ENCODE measurements around the gene KRTAP20-4. TPM values are rescaled to one million over a fixed set of nuclear protein-coding genes. Genes with fewer than 3 reads are reported as not detected.

KRTAP20-4 gene
- total RNA-seq, 2 experiments from 2014 or later: not detected

DNA sequence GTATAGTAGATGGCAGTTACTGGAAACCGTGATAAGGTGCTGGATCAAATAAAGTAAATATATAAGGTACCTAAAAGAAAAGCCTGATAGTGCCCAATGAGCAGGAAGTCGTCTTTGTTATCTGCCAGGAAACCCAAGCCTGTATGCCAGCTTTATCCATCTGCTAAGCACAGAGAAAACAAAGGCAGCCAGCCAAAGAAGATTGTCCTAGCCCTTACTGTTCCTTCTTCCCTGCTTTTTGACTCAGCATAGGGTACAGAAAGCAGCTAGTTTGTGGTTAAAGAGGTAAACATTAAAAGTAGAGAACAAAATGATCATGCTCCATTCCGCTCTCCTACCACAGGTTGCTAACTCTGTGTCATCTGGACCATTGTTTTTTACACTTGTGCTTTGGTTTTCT is 40.3 kb upstream of the KRTAP20-4 start:
- ATAC-seq (ENCODE audit: poor library complexity): no peak
- H3K27me3 Mint-ChIP-seq: no peaks in the 10 kb centered on the region
- TF ChIP-seq, protein P1, sequence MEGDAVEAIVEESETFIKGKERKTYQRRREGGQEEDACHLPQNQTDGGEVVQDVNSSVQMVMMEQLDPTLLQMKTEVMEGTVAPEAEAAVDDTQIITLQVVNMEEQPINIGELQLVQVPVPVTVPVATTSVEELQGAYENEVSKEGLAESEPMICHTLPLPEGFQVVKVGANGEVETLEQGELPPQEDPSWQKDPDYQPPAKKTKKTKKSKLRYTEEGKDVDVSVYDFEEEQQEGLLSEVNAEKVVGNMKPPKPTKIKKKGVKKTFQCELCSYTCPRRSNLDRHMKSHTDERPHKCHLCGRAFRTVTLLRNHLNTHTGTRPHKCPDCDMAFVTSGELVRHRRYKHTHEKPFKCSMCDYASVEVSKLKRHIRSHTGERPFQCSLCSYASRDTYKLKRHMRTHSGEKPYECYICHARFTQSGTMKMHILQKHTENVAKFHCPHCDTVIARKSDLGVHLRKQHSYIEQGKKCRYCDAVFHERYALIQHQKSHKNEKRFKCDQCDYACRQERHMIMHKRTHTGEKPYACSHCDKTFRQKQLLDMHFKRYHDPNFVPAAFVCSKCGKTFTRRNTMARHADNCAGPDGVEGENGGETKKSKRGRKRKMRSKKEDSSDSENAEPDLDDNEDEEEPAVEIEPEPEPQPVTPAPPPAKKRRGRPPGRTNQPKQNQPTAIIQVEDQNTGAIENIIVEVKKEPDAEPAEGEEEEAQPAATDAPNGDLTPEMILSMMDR (IDR thresholded peaks at IDR 0.05): no peak
- H3K4me1 Mint-ChIP-seq (ENCODE audit: low read depth): no peaks in the 10 kb centered on the region
- no peak overlapping the region for H3K27ac Mint-ChIP-seq
- no peaks in the 10 kb centered on the region for H3K9me3 Mint-ChIP-seq
- no peaks in the 10 kb centered on the region for H3K9me3 ChIP-seq (ENCODE audit: control insufficient read depth in 1 of 2, insufficient read depth in 1 of 2, low read length in 2 of 2)
- H3K36me3 ChIP-seq (ENCODE audit: insufficient read depth, low read length): no peaks in the 10 kb centered on the region
- no peak overlapping the region for H3K27ac ChIP-seq (ENCODE audit: low read depth in 1 of 2, low read length in 2 of 2)
- no peak overlapping the region for H3K4me3 ChIP-seq (ENCODE audit: low read length)
- POLR2A ChIA-PET: no interaction called here
- CTCF ChIA-PET: no interaction called here
- no peaks in the 10 kb centered on the region for H3K27me3 ChIP-seq (ENCODE audit: control insufficient read depth in 1 of 2, insufficient read depth in 2 of 2, low read length in 2 of 2)
- H3K4me1 ChIP-seq (ENCODE audit: insufficient read depth, low read length): no peaks in the 10 kb centered on the region
- H3K36me3 Mint-ChIP-seq (ENCODE audit: low read depth): no peaks in the 10 kb centered on the region
- intact Hi-C loops (cut with DNase I, micrococcal nuclease): no loop called here
- no peak for DNase-seq
- no peak overlapping the region for H3K4me3 Mint-ChIP-seq

DNA sequence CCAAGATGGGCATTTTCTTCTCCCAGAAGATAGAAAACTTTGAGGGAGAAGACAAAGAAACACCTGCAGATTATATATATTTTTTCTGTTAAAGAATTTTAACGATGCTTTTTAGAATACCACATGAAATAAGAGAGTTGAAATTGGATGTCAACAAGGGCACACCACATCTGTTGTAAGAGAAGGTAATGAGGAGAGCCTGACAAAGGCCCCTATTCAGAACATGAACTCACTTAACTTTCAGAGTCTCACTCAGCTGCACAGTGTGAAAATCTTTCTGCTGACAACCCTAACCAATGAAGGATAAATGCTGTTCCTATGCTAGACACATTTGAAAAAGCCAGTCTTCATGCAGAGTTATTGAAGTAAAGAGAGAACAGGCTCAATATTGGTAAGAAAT is 37.6 kb upstream of the KRTAP20-4 start:
- Histone ChIP-seq H3K4me1 (ENCODE audit: insufficient read depth, low read length) (no peaks in the 10 kb centered on the region), H3K27ac (ENCODE audit: low read depth in 1 of 2, low read length in 2 of 2) (no peak overlapping the region), H3K36me3 (ENCODE audit: insufficient read depth, low read length) (no peaks in the 10 kb centered on the region), H3K27me3 (ENCODE audit: control insufficient read depth in 1 of 2, insufficient read depth in 2 of 2, low read length in 2 of 2) (no peaks in the 10 kb centered on the region), H3K9me3 (ENCODE audit: control insufficient read depth in 1 of 2, insufficient read depth in 1 of 2, low read length in 2 of 2) (no peaks in the 10 kb centered on the region), H3K4me3 (ENCODE audit: low read length) (no peak overlapping the region)
- ATAC-seq (ENCODE audit: poor library complexity) (no peak), DNase-seq (no peak)
- Mint-ChIP-seq H3K27ac (no peak overlapping the region), H3K4me1 (ENCODE audit: low read depth) (no peaks in the 10 kb centered on the region), H3K36me3 (ENCODE audit: low read depth) (no peaks in the 10 kb centered on the region), H3K27me3 (no peaks in the 10 kb centered on the region), H3K4me3 (no peak overlapping the region), H3K9me3 (no peaks in the 10 kb centered on the region)
- intact Hi-C loops (cut with DNase I, micrococcal nuclease): no loop called here
- ChIA-PET POLR2A (no interaction called here), CTCF (no interaction called here)
- TF ChIP-seq, protein P1 (IDR thresholded peaks at IDR 0.05): no peak

DNA sequence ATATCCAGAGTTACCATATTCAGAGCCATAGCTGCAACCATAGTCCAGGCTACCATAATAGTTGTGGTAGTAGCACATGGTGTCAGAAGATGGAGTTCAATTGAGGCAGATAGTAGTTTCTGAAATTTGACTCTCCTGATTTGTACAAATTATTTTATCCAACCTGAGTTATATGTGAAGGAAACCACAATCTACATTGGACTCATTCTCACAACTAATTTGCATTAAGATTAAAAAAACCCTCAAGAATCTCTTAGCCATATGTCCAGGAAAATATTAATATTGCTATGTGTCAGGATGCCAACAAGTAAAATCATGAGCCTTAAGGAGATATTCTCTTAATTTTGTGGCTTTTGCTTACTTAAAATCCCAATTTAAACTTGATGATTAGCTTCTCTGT is 30.1 kb upstream of the KRTAP20-4 start, which contains the start of gene KRTAP22-2:
Gene KRTAP22-2, minus strand, starts transcription at position 101 of the 400 bp plus-strand sequence.
- Mint-ChIP-seq H3K36me3 (ENCODE audit: low read depth) (no peaks in the 10 kb centered on the region), H3K27ac (no peak within 1 kb of the TSS), H3K4me1 (ENCODE audit: low read depth) (no peaks in the 10 kb centered on the region), H3K9me3 (peaks cover 2% of the 10 kb centered on the region), H3K27me3 (no peaks in the 10 kb centered on the region), H3K4me3 (no peak within 1 kb of the TSS)
- intact Hi-C loops (cut with DNase I, micrococcal nuclease): no loop called here
- POLR2A ChIA-PET: no interaction called here
- no peak within 1 kb of the TSS for H3K4me3 ChIP-seq (ENCODE audit: low read length)
- H3K27ac ChIP-seq (ENCODE audit: low read depth in 1 of 2, low read length in 2 of 2): no peak within 1 kb of the TSS
- no peak for DNase-seq
- no peaks in the 10 kb centered on the region for H3K4me1 ChIP-seq (ENCODE audit: insufficient read depth, low read length)
- CTCF ChIA-PET: no interaction called here
- H3K9me3 ChIP-seq (ENCODE audit: control insufficient read depth in 1 of 2, insufficient read depth in 1 of 2, low read length in 2 of 2): peaks cover 0 to 3% of the 10 kb centered on the region in 2 experiments
- H3K36me3 ChIP-seq (ENCODE audit: insufficient read depth, low read length): no peaks in the 10 kb centered on the region
- H3K27me3 ChIP-seq (ENCODE audit: control insufficient read depth in 1 of 2, insufficient read depth in 2 of 2, low read length in 2 of 2): no peaks in the 10 kb centered on the region
- ATAC-seq (ENCODE audit: poor library complexity): no peak
- TF ChIP-seq, protein P1 (IDR thresholded peaks at IDR 0.05): no peak
